ENCODE results near the gene ZFHX3.

Gene ZFHX3

DNA sequence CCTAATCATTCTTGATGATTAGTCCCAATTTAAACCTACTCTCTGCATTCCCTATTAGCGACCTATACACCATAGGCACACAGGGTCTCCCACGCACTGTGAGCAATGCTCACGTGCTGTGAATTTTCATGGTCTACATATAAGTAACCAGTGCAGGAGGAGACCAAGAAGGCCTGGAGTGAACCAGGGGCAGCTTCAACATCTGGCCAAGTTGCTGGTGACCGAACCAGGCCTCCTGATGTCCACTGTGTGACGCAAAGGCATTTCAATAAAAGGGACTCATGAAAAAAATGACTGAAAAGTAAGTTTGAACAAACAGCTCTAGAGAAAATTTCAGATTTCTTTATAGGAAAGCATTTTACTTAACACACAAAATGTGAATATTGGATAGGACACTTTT, 107.0 kb downstream of the ZFHX3 start:
- no peak overlapping the region for H3K4me3 ChIP-seq (ENCODE audit: low read length)
- no peak for DNase-seq (ENCODE audit: low read depth)
- TF ChIP-seq, protein P1, sequence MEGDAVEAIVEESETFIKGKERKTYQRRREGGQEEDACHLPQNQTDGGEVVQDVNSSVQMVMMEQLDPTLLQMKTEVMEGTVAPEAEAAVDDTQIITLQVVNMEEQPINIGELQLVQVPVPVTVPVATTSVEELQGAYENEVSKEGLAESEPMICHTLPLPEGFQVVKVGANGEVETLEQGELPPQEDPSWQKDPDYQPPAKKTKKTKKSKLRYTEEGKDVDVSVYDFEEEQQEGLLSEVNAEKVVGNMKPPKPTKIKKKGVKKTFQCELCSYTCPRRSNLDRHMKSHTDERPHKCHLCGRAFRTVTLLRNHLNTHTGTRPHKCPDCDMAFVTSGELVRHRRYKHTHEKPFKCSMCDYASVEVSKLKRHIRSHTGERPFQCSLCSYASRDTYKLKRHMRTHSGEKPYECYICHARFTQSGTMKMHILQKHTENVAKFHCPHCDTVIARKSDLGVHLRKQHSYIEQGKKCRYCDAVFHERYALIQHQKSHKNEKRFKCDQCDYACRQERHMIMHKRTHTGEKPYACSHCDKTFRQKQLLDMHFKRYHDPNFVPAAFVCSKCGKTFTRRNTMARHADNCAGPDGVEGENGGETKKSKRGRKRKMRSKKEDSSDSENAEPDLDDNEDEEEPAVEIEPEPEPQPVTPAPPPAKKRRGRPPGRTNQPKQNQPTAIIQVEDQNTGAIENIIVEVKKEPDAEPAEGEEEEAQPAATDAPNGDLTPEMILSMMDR (conservative IDR thresholded peaks at IDR 0.05; ENCODE audit: low read depth, low read length) = no peak

DNA sequence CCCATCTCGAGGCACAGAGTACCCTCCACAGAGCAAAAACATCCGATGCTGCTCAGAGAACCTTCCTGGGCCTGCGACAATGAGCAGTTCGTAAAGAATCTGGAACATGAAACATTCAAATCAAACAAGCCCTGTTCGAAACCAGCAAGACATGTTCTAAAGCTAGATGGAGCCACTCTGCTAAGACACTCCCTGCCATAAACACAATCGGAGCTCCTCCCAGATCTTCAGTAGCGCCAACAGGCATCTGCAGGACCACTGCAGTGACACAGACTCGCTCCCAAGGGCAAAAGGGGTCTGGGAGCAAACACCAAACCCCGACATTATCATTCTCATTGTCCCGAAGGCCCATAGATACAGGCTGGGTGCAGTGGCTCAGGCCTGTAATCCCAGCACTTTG, 108.7 kb downstream of the ZFHX3 start:
- DNase-seq (ENCODE audit: low read depth) = no peak
- H3K4me3 ChIP-seq (ENCODE audit: low read length) = no peak overlapping the region
- TF ChIP-seq, protein P1 (conservative IDR thresholded peaks at IDR 0.05; ENCODE audit: low read depth, low read length) = no peak

DNA sequence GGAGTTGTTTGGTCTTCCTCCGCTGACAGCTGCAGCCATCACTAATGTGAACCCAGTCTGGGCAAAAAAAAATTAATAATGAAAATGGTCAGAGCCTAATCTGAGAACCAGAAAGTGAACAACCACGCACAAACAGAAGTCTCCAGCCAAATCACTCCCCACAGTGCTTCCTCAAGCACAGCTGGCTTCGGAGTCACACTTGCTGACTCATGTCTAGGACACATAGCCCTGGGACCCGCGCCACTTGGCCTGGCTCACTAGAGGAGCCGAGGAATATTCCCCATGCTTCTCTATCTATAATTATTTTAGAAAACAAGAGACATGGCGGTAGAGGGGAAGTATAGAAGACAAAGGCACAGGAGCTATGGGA, 109.1 kb downstream of the ZFHX3 start:
- TF ChIP-seq, protein P1 (conservative IDR thresholded peaks at IDR 0.05; ENCODE audit: low read depth, low read length) = no peak
- H3K4me3 ChIP-seq (ENCODE audit: low read length) = no peak overlapping the region
- DNase-seq (ENCODE audit: low read depth) = no peak

DNA sequence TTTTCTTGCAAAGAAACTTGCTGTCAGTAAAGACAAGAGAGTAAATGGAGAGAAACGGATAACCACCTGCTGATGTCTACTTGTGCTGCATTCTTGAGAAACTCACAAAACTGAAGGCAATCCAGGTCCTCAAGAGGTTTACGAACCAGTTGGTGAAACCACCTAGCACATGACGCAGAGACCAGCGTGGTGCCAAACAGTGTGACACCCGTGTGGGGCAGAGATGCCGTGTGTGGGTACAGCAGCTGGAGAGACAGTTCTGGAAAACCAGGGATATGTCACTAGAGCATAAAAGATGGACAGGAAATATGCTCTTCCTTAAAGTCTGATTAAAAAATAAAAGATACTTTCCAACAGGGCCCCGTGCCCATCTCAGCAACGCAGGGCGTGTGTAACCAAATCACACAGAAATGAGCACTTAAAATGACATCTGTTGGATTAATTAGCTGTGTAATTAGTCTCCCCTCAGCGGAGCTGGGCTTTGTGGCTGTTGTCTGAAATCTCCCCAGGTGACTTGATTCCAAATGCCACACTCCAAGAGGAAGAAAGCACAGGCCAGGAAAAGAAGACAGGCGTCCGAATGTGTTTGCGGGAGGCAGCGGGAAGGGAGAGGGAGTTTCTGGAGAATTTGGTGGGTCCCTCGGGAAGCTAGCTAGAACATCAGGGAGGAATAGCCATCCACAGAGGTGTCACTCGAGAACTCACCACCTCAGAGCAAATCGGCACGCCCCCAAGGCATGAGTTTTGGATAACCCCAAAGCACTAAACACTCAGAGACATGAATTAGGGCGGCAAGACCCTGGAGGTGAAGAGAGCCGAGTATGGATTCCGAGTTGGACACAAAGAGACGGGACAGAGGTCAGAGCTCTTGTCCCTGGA, 109.8 kb downstream of the ZFHX3 start:
- TF ChIP-seq, protein P1 (conservative IDR thresholded peaks at IDR 0.05; ENCODE audit: low read depth, low read length) = no peak
- no peak overlapping the region for H3K4me3 ChIP-seq (ENCODE audit: low read length)
- no peak for DNase-seq (ENCODE audit: low read depth)

DNA sequence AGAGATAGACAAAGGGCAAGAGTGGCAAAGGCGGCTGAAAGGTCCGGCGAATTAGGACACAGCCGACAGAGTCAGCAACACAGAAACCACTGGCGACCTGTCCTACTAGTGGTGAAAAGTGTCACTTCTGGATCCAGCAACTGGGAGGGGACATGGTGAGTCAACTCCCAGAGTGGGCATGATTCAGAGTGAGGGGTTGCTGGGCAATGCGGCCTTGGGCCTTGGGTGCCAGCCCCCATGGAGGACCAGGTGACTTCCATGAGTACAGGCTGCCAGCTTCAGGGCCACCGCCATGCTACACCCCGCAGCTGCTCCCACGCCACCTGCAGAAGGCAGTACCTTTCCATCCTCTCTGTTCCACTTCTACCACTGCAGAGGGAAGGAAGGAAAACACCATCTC, 110.6 kb downstream of the ZFHX3 start:
- TF ChIP-seq, protein P1 (conservative IDR thresholded peaks at IDR 0.05; ENCODE audit: low read depth, low read length) = no peak
- H3K4me3 ChIP-seq (ENCODE audit: low read length) = no peak overlapping the region
- DNase-seq (ENCODE audit: low read depth) = no peak

DNA sequence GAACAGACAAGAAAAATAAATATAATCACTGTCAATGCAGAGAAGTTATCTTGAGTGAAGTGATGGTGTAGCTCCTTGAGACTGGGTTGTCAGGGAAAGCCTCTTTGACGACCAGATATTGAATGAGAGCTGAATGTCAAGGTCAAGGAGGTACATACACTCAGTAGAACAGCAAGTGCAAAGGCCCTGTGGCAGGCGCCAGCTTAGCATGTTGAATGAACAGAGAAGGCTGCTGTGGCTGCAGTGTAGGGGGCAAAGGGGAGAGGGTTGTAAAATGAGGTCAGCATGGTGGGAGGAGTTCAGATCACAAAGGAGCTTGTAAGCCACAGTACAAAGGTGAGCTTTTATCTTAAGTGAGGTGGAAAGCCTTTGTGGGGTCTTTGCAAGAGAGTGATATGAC, 111.5 kb downstream of the ZFHX3 start:
- TF ChIP-seq, protein P1 (conservative IDR thresholded peaks at IDR 0.05; ENCODE audit: low read depth, low read length) = no peak
- DNase-seq (ENCODE audit: low read depth) = no peak
- H3K4me3 ChIP-seq (ENCODE audit: low read length) = no peak overlapping the region

DNA sequence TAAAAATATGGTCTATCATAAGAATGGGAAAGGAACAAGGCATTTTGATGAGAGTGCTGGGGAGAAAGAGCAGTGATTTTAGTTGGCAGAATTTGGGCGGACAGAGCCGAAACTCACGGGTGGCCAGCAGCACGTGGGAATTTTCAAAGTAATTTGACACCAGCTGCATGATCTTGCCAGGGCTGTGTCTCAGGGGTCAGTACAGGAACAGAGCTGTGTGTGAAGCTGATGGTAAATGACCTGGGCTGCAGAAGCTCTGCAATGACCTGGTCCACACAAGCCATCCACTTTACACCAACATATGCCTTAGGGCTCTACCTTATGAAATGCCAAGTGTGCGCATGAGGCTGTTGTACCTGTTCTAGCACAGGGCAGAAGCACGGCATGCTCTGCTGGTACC, 112.0 kb downstream of the ZFHX3 start:
- H3K4me3 ChIP-seq (ENCODE audit: low read length) = no peak overlapping the region
- no peak for DNase-seq (ENCODE audit: low read depth)
- TF ChIP-seq, protein P1 (conservative IDR thresholded peaks at IDR 0.05; ENCODE audit: low read depth, low read length) = no peak
